Measurements from ENCODE around the gene PRRG3.

DNA sequence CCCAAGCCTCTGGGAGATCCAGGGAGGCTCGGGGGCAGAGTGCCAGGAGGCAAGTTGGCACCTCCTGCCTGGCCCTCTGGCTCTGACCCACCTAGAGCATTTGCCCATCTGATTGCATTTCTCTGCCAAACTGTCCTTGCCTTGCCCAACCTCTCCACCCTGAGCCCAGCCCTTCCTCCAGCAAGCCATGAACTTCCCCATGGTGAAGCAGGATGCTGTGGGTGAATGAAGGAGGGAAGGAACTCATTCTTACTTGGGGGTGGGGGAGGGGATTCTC, 30.0 kb downstream of the PRRG3 start:
- TF ChIP-seq GATA2 (IDR thresholded peaks at IDR 0.05; ENCODE audit: low read depth, low read length) (no peak), GATA3 (IDR thresholded peaks at IDR 0.05; ENCODE audit: low read depth, low read length) (no peak)

All from SH-SY5Y (cell line).